ENCODE results near the gene SMG7. TPM values are rescaled to one million over a fixed set of nuclear protein-coding genes. Genes with fewer than 3 reads are reported as not detected.

SMG7 gene
- total RNA-seq, 4 donors from 2014 or later: 27.7 to 34.7 (median 32.7) TPM

DNA sequence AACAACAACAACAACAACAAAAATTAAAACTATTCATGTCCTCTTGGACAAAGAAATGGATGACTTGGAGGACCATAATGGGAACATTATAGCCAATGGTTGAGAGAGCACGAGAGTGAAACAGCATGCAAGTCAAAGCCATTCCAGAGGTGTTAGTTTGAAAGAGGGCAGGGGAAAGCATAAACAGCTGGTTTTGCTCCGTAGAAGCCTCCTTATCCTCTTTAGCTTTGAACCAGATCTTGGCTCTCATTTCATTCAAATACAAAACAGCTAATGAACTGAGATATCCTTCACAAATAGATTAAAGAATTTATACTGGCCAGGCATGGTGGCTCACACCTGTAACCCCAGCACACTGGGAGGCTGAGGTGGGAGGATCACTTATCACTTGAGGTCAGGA is 8.7 kb upstream of the SMG7 start:
- intact Hi-C loops (cut with DNase I): no loop called here
- WGBS: 71% methylated on average over 2 of the region's 2 CpGs
- Histone ChIP-seq H3K9me3 (no peaks in the 10 kb centered on the region), H3K4me1 (peaks cover 0 to 7% (median 0%) of the 10 kb centered on the region in 4 donors), H3K27me3 (peaks cover 0 to 11% (median 0%) of the 10 kb centered on the region in 4 donors), H3K27ac (replicated peaks in 1 of 4) (no peak overlapping the region), H3K36me3 (no peaks in the 10 kb centered on the region), H3K4me3 (no peak overlapping the region)
- DNase-seq (ENCODE audit: extremely low spot score): no peak
- no peak for TF ChIP-seq EP300 (IDR thresholded peaks at IDR 0.05)
- no peak for TF ChIP-seq POLR2AphosphoS5 (IDR thresholded peaks at IDR 0.05)
- TF ChIP-seq, protein P1, sequence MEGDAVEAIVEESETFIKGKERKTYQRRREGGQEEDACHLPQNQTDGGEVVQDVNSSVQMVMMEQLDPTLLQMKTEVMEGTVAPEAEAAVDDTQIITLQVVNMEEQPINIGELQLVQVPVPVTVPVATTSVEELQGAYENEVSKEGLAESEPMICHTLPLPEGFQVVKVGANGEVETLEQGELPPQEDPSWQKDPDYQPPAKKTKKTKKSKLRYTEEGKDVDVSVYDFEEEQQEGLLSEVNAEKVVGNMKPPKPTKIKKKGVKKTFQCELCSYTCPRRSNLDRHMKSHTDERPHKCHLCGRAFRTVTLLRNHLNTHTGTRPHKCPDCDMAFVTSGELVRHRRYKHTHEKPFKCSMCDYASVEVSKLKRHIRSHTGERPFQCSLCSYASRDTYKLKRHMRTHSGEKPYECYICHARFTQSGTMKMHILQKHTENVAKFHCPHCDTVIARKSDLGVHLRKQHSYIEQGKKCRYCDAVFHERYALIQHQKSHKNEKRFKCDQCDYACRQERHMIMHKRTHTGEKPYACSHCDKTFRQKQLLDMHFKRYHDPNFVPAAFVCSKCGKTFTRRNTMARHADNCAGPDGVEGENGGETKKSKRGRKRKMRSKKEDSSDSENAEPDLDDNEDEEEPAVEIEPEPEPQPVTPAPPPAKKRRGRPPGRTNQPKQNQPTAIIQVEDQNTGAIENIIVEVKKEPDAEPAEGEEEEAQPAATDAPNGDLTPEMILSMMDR (IDR thresholded peaks at IDR 0.05): no peak

DNA sequence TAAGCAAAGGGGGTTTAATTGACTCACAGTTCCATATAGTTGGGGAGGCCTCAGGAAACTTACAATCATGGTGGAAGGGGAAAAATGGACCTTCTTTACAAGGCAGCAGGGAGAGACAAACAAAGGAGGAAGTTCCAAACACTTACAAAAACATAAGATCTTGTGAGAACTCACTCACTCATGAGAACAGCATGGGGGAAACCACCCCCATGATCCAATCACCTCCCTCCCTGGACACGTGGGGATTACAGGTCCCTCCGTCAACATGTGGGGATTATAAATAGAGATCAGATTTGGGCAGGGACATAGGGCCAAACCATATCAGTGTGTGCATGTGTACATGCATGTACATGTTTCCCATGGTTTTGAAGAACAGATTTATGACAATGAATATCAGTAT is 5.5 kb upstream of the SMG7 start:
- 51% methylated on average over 2 of the region's 2 CpGs for WGBS
- intact Hi-C loops (cut with DNase I): no loop called here
- TF ChIP-seq, protein P1 (IDR thresholded peaks at IDR 0.05): no peak
- TF ChIP-seq EP300 (IDR thresholded peaks at IDR 0.05): no peak
- no peak for TF ChIP-seq POLR2AphosphoS5 (IDR thresholded peaks at IDR 0.05)
- no peak for TF ChIP-seq POLR2A (IDR thresholded peaks at IDR 0.05; ENCODE audit: low read depth)

DNA sequence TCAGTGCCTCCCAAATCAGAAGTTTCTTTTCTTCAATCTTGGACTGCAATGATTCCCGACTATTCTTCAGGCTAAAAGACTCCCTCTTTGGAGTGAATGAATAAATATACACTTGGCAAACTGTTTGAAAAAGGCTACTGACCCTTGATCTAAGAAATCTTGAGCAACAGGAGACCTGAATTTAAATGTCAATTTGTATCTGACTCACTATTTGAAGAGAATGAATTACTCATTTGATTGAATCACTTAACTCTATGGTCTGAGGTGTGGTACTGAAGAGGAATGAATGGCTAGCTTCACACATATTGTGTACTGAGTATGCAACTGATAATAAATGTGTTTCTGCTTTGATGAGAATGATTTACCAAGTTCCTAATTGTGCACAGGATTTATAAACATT is 4.6 kb upstream of the SMG7 start:
- TF ChIP-seq, protein P1 (IDR thresholded peaks at IDR 0.05): no peak
- TF ChIP-seq POLR2A (IDR thresholded peaks at IDR 0.05; ENCODE audit: low read depth) (no peak), POLR2AphosphoS5 (IDR thresholded peaks at IDR 0.05) (no peak), EP300 (IDR thresholded peaks at IDR 0.05) (no peak)
- intact Hi-C loops (cut with DNase I): no loop called here
- H3K36me3 ChIP-seq: no peaks in the 10 kb centered on the region
- H3K4me1 ChIP-seq: peaks cover 0 to 6% (median 2%) of the 10 kb centered on the region in 4 donors
- DNase-seq (ENCODE audit: extremely low spot score): no peak
- H3K27me3 ChIP-seq: peaks cover 0 to 6% (median 0%) of the 10 kb centered on the region in 4 donors
- no peak overlapping the region for H3K27ac ChIP-seq (replicated peaks in 1 of 4)
- H3K4me3 ChIP-seq: no peak overlapping the region
- WGBS: 77% methylated on average over 1 of the region's 1 CpG
- H3K9me3 ChIP-seq: no peaks in the 10 kb centered on the region

More for the DNA sequence above, 5.5 kb upstream of the SMG7 start:
- H3K4me1 ChIP-seq: peaks cover 0 to 6% (median 2%) of the 10 kb centered on the region in 4 donors
- no peak overlapping the region for H3K4me3 ChIP-seq
- no peak overlapping the region for H3K27ac ChIP-seq (replicated peaks in 1 of 4)
- DNase-seq (ENCODE audit: extremely low spot score): no peak
- H3K36me3 ChIP-seq: no peaks in the 10 kb centered on the region
- peaks cover 0 to 6% (median 0%) of the 10 kb centered on the region in 4 donors for H3K27me3 ChIP-seq
- H3K9me3 ChIP-seq: no peaks in the 10 kb centered on the region

DNA sequence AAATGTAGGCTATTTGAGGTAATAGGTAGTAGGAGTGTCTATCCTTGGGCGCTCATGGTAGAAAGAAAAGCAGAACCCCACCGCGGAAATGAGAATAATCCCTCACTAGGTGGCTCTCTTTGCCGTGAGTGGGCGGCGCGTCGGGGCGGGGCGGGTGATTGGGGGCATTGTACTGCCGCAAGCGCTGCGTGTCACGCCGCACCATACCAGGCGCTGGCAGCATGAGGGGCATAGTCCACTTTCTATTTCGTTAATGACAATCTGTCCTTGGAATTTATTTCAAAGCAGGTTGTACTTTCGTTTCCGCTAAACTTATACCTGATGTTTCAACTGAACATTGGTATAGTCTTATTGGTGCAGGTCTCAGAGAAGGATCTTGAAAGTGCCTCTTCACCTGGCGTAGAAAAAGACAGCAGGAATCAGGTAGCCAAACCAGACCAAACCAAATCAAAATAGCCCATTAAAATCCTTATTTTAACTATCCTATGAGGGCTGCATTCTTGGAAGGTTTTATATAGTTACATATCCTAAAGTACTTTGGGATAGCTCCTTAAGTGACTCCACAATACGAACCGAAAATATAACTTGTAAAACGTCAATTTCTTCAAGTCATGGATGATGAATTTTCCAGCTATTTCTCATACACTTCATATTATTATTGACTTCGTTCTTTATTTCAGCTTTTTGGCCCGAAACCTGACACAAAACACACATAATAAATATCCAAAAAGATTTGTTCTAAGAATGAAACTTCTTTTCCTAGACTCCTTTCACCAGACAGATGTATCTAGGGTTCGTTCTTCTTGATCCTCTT is 1.9 kb upstream of the SMG7 start:
- peak overlapping the region; percentile 95 to 98 (median 96) for H3K27ac ChIP-seq (replicated peaks in 1 of 4)
- H3K36me3 ChIP-seq: no peaks in the 10 kb centered on the region
- H3K4me3 ChIP-seq: peak overlapping the region; percentile 90 to 98 (median 94)
- H3K9me3 ChIP-seq: no peaks in the 10 kb centered on the region
- TF ChIP-seq, protein P1 (IDR thresholded peaks at IDR 0.05): peak; percentile 60 to 72 (median 71)
- TF ChIP-seq POLR2AphosphoS5 (IDR thresholded peaks at IDR 0.05): peak; percentile 49 to 88
- no peak for TF ChIP-seq EP300 (IDR thresholded peaks at IDR 0.05)
- TF ChIP-seq POLR2A (IDR thresholded peaks at IDR 0.05; ENCODE audit: low read depth): no peak
- WGBS: under 1% methylated on average over 26 of the region's 26 CpGs
- peaks cover 24 to 32% (median 28%) of the 10 kb centered on the region in 4 donors for H3K4me1 ChIP-seq
- peak; percentile 95 for DNase-seq (ENCODE audit: extremely low spot score)
- H3K27me3 ChIP-seq: no peaks in the 10 kb centered on the region
- intact Hi-C loops (cut with DNase I): loop anchor here (5.0 kb wide), 3 partner anchors 72 to 188 kb away; no protein-coding TSS in a partner anchor

Measured in esophagus muscularis mucosa (tissue), 4 donors.